DOHH2 (cell line): Measurements from ENCODE around the gene S100A16.
"Not testable (repeated sequence)": the region's sequence is repeated elsewhere in the genome, so short reads cannot be mapped to it uniquely, and the experiment has no call there.

ENCODE experiments used
- H3F3A ChIP-seq: fragments of 200-600 bp; sonication (generic), shearing (Covaris generic); 2 replicates; pipeline ENCODE4 v1.6.0; 2016; ENCODE audit warnings: antibody characterized with exemption, mild to moderate bottlenecking; ENCODE audit not compliant: control insufficient read depth, insufficient read depth
- H3K27ac ChIP-seq: fragments of 200-600 bp; sonication (generic); 2 replicates; pipeline ENCODE4 v1.5.1; 2014; ENCODE audit warnings: low read depth, mild to moderate bottlenecking, low read length, moderate library complexity
- H3K27me3 ChIP-seq: fragments of 200-600 bp; sonication (generic); 2 replicates; pipeline ENCODE4 v1.6.1; 2014; ENCODE audit warnings: mild to moderate bottlenecking, low read length, mixed read lengths; ENCODE audit not compliant: control insufficient read depth
- H3K36me3 ChIP-seq: fragments of 200-600 bp; sonication (generic); 2 replicates; pipeline ENCODE4 v1.6.1; 2014; ENCODE audit warnings: mild to moderate bottlenecking, low read length, moderate library complexity, mixed read lengths; ENCODE audit not compliant: control insufficient read depth
- H3K4me1 ChIP-seq: fragments of 200-600 bp; sonication (generic); 2 replicates; pipeline ENCODE4 v1.6.1; 2014; ENCODE audit warnings: mild to moderate bottlenecking, low read length, mixed read lengths; ENCODE audit not compliant: control insufficient read depth
- H3K4me2 ChIP-seq: fragments of 200-600 bp; sonication (generic); 2 replicates; pipeline ENCODE4 v1.6.0; 2014; ENCODE audit warnings: mild to moderate bottlenecking, low read length, moderate library complexity
- H3K4me3 ChIP-seq: fragments of 200-600 bp; sonication (generic); 2 replicates; pipeline ENCODE4 v1.5.1; 2014; ENCODE audit warnings: mild to moderate bottlenecking, low read length, mixed read lengths
- H3K79me2 ChIP-seq: fragments of 200-600 bp; sonication (generic); 2 replicates; pipeline ENCODE4 v1.6.1; 2014; ENCODE audit warnings: mild to moderate bottlenecking, low read length, mixed read lengths; ENCODE audit not compliant: control insufficient read depth
- H3K9me2 ChIP-seq: fragments of 200-600 bp; sonication (generic); replicated peaks from 2 replicates; pipeline ENCODE4 v1.6.1; 2014; ENCODE audit warnings: mild to moderate bottlenecking, low read length, mixed read lengths; ENCODE audit not compliant: control insufficient read depth
- H3K9me3 ChIP-seq: fragments of 200-600 bp; sonication (generic); 2 replicates; pipeline ENCODE4 v1.6.1; 2014; ENCODE audit warnings: antibody characterized with exemption, low read length, mixed read lengths; ENCODE audit not compliant: control insufficient read depth, insufficient read depth
- H4K20me1 ChIP-seq: fragments of 200-600 bp; sonication (generic); 2 replicates; pipeline ENCODE4 v1.6.0; 2014; ENCODE audit warnings: low read depth, mild to moderate bottlenecking, antibody characterized with exemption, low read length, moderate library complexity; ENCODE audit not compliant: control insufficient read depth, insufficient read depth
- EZH2phosphoT487 ChIP-seq: fragments of 200-600 bp; sonication (generic); IDR thresholded peaks from 2 replicates; pipeline ENCODE4 v1.6.1; 2017; ENCODE audit warnings: borderline replicate concordance, mild to moderate bottlenecking, antibody characterized with exemption, low read length, moderate library complexity, mixed read lengths
- TF ChIP-seq, protein P1 (sequence below): fragments of 200-600 bp; sonication (generic); IDR thresholded peaks from one replicate; pipeline ENCODE4 v1.5.1; 2014; ENCODE audit warnings: antibody characterized with exemption, mild to moderate bottlenecking, low read depth, low read length; ENCODE audit not compliant: poor library complexity, severe bottlenecking

The S100A16 gene

GRCh38 chr1:153563991-153564390 is 48.9 kb downstream of the S100A16 start:
- Histone ChIP-seq H3K79me2 (no peaks in the 10 kb centered on the region), H3K9me2 (no peaks in the 10 kb centered on the region), H3K27me3 (no peaks in the 10 kb centered on the region), H3K4me3 (no peak overlapping the region), H3F3A (no peaks in the 10 kb centered on the region), H3K4me1 (peaks cover 6% of the 10 kb centered on the region), H3K36me3 (no peaks in the 10 kb centered on the region), H3K9me3 (no peaks in the 10 kb centered on the region), H3K27ac (no peak overlapping the region), H3K4me2 (no peak overlapping the region), H4K20me1 (no peaks in the 10 kb centered on the region)
- no peak for TF ChIP-seq EZH2phosphoT487
- TF ChIP-seq, protein P1, sequence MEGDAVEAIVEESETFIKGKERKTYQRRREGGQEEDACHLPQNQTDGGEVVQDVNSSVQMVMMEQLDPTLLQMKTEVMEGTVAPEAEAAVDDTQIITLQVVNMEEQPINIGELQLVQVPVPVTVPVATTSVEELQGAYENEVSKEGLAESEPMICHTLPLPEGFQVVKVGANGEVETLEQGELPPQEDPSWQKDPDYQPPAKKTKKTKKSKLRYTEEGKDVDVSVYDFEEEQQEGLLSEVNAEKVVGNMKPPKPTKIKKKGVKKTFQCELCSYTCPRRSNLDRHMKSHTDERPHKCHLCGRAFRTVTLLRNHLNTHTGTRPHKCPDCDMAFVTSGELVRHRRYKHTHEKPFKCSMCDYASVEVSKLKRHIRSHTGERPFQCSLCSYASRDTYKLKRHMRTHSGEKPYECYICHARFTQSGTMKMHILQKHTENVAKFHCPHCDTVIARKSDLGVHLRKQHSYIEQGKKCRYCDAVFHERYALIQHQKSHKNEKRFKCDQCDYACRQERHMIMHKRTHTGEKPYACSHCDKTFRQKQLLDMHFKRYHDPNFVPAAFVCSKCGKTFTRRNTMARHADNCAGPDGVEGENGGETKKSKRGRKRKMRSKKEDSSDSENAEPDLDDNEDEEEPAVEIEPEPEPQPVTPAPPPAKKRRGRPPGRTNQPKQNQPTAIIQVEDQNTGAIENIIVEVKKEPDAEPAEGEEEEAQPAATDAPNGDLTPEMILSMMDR: no peak

DNA sequence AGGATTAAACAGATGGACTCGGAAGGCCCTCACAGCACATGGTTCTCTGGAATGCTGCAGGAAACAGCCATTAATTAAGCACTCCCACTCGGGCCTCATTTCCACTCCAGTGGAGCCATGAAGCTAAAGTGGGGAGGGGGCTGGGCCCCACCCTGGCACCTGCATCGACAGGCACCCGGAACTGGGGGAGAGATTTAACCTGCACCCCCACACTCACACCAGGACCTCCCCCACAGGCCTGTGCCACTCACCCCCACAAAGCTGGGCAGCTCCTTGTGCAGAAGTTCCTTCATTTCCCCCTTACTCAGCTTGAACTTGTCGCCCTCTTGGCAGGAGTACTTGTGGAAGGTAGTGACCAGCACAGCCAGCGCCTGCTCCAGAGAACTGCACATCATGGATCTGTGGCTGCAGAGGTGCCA is 49.4 kb downstream of the S100A16 start:
- Histone ChIP-seq H3F3A (no peaks in the 10 kb centered on the region), H3K9me2 (no peaks in the 10 kb centered on the region), H3K27me3 (no peaks in the 10 kb centered on the region), H3K4me3 (no peak overlapping the region), H3K79me2 (no peaks in the 10 kb centered on the region), H3K4me2 (no peak overlapping the region), H4K20me1 (no peaks in the 10 kb centered on the region), H3K9me3 (no peaks in the 10 kb centered on the region), H3K36me3 (no peaks in the 10 kb centered on the region), H3K4me1 (peaks cover 6% of the 10 kb centered on the region), H3K27ac (no peak overlapping the region)
- TF ChIP-seq, protein P1: no peak
- no peak for TF ChIP-seq EZH2phosphoT487

GRCh38 chr1:153562021-153562420 is 50.9 kb downstream of the S100A16 start:
- H3K4me3 ChIP-seq, H3K9me2 ChIP-seq, H3K9me3 ChIP-seq, H3K27me3 ChIP-seq, H3K36me3 ChIP-seq, H4K20me1 ChIP-seq, H3K79me2 ChIP-seq, H3F3A ChIP-seq, H3K4me1 ChIP-seq, H3K4me2 ChIP-seq, H3K27ac ChIP-seq: not testable (repeated sequence)

GRCh38 chr1:153561466-153561985 is 51.4 kb downstream of the S100A16 start:
- H3K4me1 ChIP-seq: peaks cover 6% of the 10 kb centered on the region
- H3K27me3 ChIP-seq: no peaks in the 10 kb centered on the region
- no peak overlapping the region for H3K4me2 ChIP-seq
- no peak for TF ChIP-seq EZH2phosphoT487
- TF ChIP-seq, protein P1: no peak
- H3K27ac ChIP-seq: no peak overlapping the region
- H3K9me2 ChIP-seq: no peaks in the 10 kb centered on the region
- no peaks in the 10 kb centered on the region for H3F3A ChIP-seq
- no peaks in the 10 kb centered on the region for H4K20me1 ChIP-seq
- H3K4me3 ChIP-seq: no peak overlapping the region
- no peaks in the 10 kb centered on the region for H3K36me3 ChIP-seq
- no peaks in the 10 kb centered on the region for H3K79me2 ChIP-seq
- H3K9me3 ChIP-seq: no peaks in the 10 kb centered on the region
